ENCODE results near the gene EXOSC10.
A peak's percentile ranks its signal among the peaks of the same experiment; 100 is the strongest.
"Not testable (repeated sequence)": the region's sequence is repeated elsewhere in the genome, so short reads cannot be mapped to it uniquely, and the experiment has no call there.

Gene EXOSC10

GRCh38 chr1:11061652-11062365, 37.9 kb downstream of the EXOSC10 start:
- DNase-seq (ENCODE audit: low read depth) = no peak

- DNase-seq (ENCODE audit: low read depth) = peak; percentile 84
These were observed 39.5 kb downstream of the EXOSC10 start, which contains the start of gene SRM for GRCh38 chr1:11059968-11060830. Gene SRM, minus strand, starts transcription at chr1:11060018. Its CDS starts 75 bp downstream, at chr1:11059943.

GRCh38 chr1:11059155-11059967, 40.3 kb downstream of the EXOSC10 start:
- no peak for DNase-seq (ENCODE audit: low read depth)

GRCh38 chr1:11058595-11059154, 41.0 kb downstream of the EXOSC10 start:
- no peak for DNase-seq (ENCODE audit: low read depth)

- no peak for DNase-seq (ENCODE audit: low read depth)
These were observed 41.6 kb downstream of the EXOSC10 start for GRCh38 chr1:11058026-11058425.

GRCh38 chr1:11057477-11057876, 42.2 kb downstream of the EXOSC10 start:
- no peak for DNase-seq (ENCODE audit: low read depth)

GRCh38 chr1:11056504-11056903, 43.2 kb downstream of the EXOSC10 start:
- DNase-seq (ENCODE audit: low read depth) = no peak

- DNase-seq (ENCODE audit: low read depth) = no peak
These were observed 44.0 kb downstream of the EXOSC10 start for GRCh38 chr1:11055676-11056075.

- DNase-seq (ENCODE audit: low read depth) = no peak
These were observed 45.0 kb downstream of the EXOSC10 start for GRCh38 chr1:11054666-11055065.

GRCh38 chr1:11054181-11054580, 45.5 kb downstream of the EXOSC10 start:
- DNase-seq (ENCODE audit: low read depth) = no peak

GRCh38 chr1:11053758-11054137, 45.9 kb downstream of the EXOSC10 start:
- DNase-seq (ENCODE audit: low read depth) = no peak

- no peak for DNase-seq (ENCODE audit: low read depth)
These were observed 46.6 kb downstream of the EXOSC10 start for GRCh38 chr1:11052839-11053757.

- no peak for DNase-seq (ENCODE audit: low read depth)
These were observed 47.7 kb downstream of the EXOSC10 start for GRCh38 chr1:11051781-11052511.

GRCh38 chr1:11051121-11051520, 48.5 kb downstream of the EXOSC10 start:
- not testable (repeated sequence) for DNase-seq (ENCODE audit: low read depth)

- DNase-seq (ENCODE audit: low read depth) = no peak
These were observed 52.9 kb downstream of the EXOSC10 start, which contains the start of gene MASP2 for GRCh38 chr1:11046625-11047365. Gene MASP2, minus strand, starts transcription at chr1:11047239. Its CDS starts 32 bp downstream, at chr1:11047207.

GRCh38 chr1:11046270-11046566, 53.5 kb downstream of the EXOSC10 start:
- DNase-seq (ENCODE audit: low read depth) = no peak

GRCh38 chr1:11045428-11046269, 54.0 kb downstream of the EXOSC10 start:
- no peak for DNase-seq (ENCODE audit: low read depth)

- DNase-seq (ENCODE audit: low read depth) = no peak
These were observed 54.7 kb downstream of the EXOSC10 start for GRCh38 chr1:11044849-11045427.
